ENCODE results near the gene POLR2E. TPM values are rescaled to one million over a fixed set of nuclear protein-coding genes. Genes with fewer than 3 reads are reported as not detected.

The POLR2E gene
- total and polyA plus RNA-seq, 2 of the 8 experiments (the other 6 are each of a cell fraction or from before 2014, with no cell fraction given), result 281 to 381 TPM

DNA sequence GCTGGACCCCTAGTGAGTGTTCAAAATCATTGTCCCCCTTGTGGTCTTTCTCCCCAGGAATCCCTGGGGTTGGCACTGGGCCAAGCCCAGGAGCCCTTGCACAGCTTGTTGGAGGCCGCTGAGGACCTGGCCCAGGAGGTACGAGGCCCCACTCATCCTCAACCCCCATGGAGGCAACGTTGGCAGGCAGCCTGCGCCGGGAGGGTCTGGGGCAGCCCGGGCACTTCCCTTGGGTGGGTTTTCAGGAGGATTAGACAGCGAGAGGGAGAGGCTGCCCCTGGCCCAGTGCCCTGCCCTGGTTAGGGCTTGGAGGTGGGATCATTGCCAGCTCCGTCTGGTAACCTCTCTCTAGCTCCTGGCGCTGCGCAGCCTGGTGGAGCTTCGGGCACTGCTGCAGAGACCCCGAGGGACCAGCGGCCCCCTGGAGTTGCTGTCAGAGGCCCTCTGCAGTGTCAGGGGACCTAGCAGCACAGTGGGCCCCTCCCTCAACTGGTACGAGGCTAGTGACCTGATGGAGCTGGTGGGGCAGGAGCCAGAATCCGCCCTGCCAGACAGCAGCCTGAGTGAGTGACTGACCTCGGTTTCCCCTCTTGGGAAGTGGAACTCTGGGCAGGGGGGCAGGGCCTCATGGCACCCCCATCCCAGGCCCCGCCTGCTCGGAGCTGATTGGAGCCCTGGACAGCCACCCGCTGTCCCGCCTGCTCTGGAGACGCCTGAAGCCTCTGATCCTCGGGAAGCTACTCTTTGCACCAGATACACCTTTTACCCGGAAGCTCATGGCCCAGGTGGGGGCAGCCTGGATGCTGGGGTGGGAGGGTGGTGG, 52.3 kb downstream of the POLR2E start:
- POLR2A ChIA-PET (ENCODE audit: partially characterized antibody), result interaction anchor here (0.8 to 16.4 kb wide), 7 partner anchors 7 to 226 kb away, joined by 3 to 509 read pairs (median 6); partner anchors contain the start of genes CIRBP, CNN2 and RNU6-2
- CTCF ChIA-PET (ENCODE audit: partially characterized antibody), result interaction anchor here (0.6 to 4.8 kb wide), 6 partner anchors 13 to 178 kb away, joined by 3 to 27 read pairs (median 4); partner anchors contain the start of gene ARHGAP45
- FAIRE-seq (no peak), DNase-seq (ENCODE audit: low read depth in 1 of 2, low spot score in 2 of 2) (no peak)
- no peak overlapping the region for H2BK5ac ChIP-seq (ENCODE audit: low read depth, low read length)
- WGBS, 2 experiments (ENCODE audit: extremely low coverage in 1 of 2, insufficient coverage in 1 of 2, insufficient read length in 1 of 2, insufficient replicate concordance in 2 of 2, low coverage in 1 of 2, low lambda C conversion rate in 2 of 2, missing lambda C conversion rate in 1 of 2), result 86% methylated on average over 21 of the region's 23 CpGs; no CpG with 5 or more reads in 1 of the 2 experiments
- no peak overlapping the region for H3K23ac ChIP-seq (ENCODE audit: insufficient read length)
- H4K91ac ChIP-seq (replicated peaks; ENCODE audit: insufficient read length, low read length), result no peak overlapping the region
- no peak overlapping the region; the same call in 1 of the 2 replicates for H3K18ac ChIP-seq (ENCODE audit: extremely low read depth, low read length)
- no peak overlapping the region for H3K27ac ChIP-seq (ENCODE audit: low read depth, low read length)
- H2BK12ac ChIP-seq (ENCODE audit: low read depth, low read length), result no peak overlapping the region
- H2BK120ac ChIP-seq (replicated peaks; ENCODE audit: low read depth, low read length), result no peak overlapping the region
- no peak overlapping the region for H3K9ac ChIP-seq (replicated peaks in 1 of 4; ENCODE audit: extremely low read depth in 1 of 4, low read depth in 3 of 4, low read length in 3 of 4)
- no peak overlapping the region for H4K5ac ChIP-seq (ENCODE audit: insufficient read length, low read depth, low read length)
- peaks cover 0 to 14% (median 4%) of the 10 kb centered on the region in 4 experiments; a peak in 4 of 8 replicates for H3K36me3 ChIP-seq (ENCODE audit: control insufficient read depth in 2 of 4, insufficient read depth in 4 of 4, low read length in 3 of 4)
- no peak overlapping the region for H3K4me2 ChIP-seq (ENCODE audit: insufficient read depth in 1 of 2, low read depth in 2 of 2, low read length in 2 of 2)
- H4K8ac ChIP-seq (ENCODE audit: extremely low read depth, insufficient read depth, low read length), result no peak overlapping the region
- H3K4me3 ChIP-seq (ENCODE audit: extremely low read depth in 1 of 4, insufficient read depth in 2 of 4, low read depth in 3 of 4, low read length in 4 of 4), result no peak overlapping the region
- no peak overlapping the region for H2BK20ac ChIP-seq (ENCODE audit: low read length)
- peaks cover 0 to 2% of the 10 kb centered on the region in 2 experiments for H4K20me1 ChIP-seq (replicated peaks in 1 of 2; ENCODE audit: control insufficient read depth in 1 of 2, insufficient read depth in 2 of 2, low read length in 2 of 2)
- no peaks in the 10 kb centered on the region for H3K9me3 ChIP-seq (ENCODE audit: insufficient read depth in 2 of 2, low read depth in 1 of 2, low read length in 1 of 2)
- H2AK5ac ChIP-seq (ENCODE audit: low read depth, low read length), result no peak overlapping the region
- H3K79me2 ChIP-seq (ENCODE audit: control insufficient read depth in 1 of 2, insufficient read depth in 2 of 2, low read length in 2 of 2), result no peaks in the 10 kb centered on the region
- H3K79me1 ChIP-seq (ENCODE audit: low read depth, low read length), result no peaks in the 10 kb centered on the region
- H2AFZ ChIP-seq (ENCODE audit: low read length), result no peak overlapping the region
- H3K23me2 ChIP-seq (ENCODE audit: low read depth, low read length), result peaks cover 10% of the 10 kb centered on the region
- no peak overlapping the region for H3K4ac ChIP-seq (replicated peaks; ENCODE audit: insufficient read length, low read depth, low read length)
- H3K14ac ChIP-seq (ENCODE audit: insufficient read length), result no peak overlapping the region
- H3K4me1 ChIP-seq (replicated peaks in 1 of 4; ENCODE audit: control insufficient read depth in 3 of 4, insufficient read depth in 4 of 4, low read length in 3 of 4), result peaks cover 0 to 10% (median 9%) of the 10 kb centered on the region in 4 experiments; a peak in 6 of 7 replicates
- H3K56ac ChIP-seq (replicated peaks; ENCODE audit: insufficient read length, low read depth, low read length), result no peak overlapping the region
- no peak overlapping the region for H2BK15ac ChIP-seq (ENCODE audit: low read length)
- H3K27me3 ChIP-seq (replicated peaks in 1 of 4; ENCODE audit: control insufficient read depth in 3 of 4, extremely low read depth in 1 of 4, insufficient read depth in 3 of 4, low read length in 3 of 4), result no peaks in the 10 kb centered on the region
- TF ChIP-seq, protein P1, sequence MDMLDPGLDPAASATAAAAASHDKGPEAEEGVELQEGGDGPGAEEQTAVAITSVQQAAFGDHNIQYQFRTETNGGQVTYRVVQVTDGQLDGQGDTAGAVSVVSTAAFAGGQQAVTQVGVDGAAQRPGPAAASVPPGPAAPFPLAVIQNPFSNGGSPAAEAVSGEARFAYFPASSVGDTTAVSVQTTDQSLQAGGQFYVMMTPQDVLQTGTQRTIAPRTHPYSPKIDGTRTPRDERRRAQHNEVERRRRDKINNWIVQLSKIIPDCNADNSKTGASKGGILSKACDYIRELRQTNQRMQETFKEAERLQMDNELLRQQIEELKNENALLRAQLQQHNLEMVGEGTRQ (IDR thresholded peaks at IDR 0.05; ENCODE audit: low read length), result no peak
- TF ChIP-seq, protein P2, sequence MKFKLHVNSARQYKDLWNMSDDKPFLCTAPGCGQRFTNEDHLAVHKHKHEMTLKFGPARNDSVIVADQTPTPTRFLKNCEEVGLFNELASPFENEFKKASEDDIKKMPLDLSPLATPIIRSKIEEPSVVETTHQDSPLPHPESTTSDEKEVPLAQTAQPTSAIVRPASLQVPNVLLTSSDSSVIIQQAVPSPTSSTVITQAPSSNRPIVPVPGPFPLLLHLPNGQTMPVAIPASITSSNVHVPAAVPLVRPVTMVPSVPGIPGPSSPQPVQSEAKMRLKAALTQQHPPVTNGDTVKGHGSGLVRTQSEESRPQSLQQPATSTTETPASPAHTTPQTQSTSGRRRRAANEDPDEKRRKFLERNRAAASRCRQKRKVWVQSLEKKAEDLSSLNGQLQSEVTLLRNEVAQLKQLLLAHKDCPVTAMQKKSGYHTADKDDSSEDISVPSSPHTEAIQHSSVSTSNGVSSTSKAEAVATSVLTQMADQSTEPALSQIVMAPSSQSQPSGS (IDR thresholded peaks at IDR 0.05; ENCODE audit: low read length), result no peak
- no peak for TF ChIP-seq PHF8 (conservative IDR thresholded peaks at IDR 0.05; ENCODE audit: low read depth, low read length)
- TF ChIP-seq, protein P3, sequence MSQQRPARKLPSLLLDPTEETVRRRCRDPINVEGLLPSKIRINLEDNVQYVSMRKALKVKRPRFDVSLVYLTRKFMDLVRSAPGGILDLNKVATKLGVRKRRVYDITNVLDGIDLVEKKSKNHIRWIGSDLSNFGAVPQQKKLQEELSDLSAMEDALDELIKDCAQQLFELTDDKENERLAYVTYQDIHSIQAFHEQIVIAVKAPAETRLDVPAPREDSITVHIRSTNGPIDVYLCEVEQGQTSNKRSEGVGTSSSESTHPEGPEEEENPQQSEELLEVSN (IDR thresholded peaks at IDR 0.05), result no peak
